Activated CD4-positive, CD25-positive, alpha-beta regulatory T cell treated with anti-CD3 and anti-CD28 coated beads, Interleukin-2, amount 50 U/mL, for 16 hours (primary cell): ENCODE data around the gene ADM2.
"Not testable (repeated sequence)": the region's sequence is repeated elsewhere in the genome, so short reads cannot be mapped to it uniquely, and the experiment has no call there.

Experiments
- DNase-seq: peaks from one replicate; pipeline ENCODE4 v3.0.0-alpha.2; 2020; ENCODE audit warnings: low read depth, low spot score

The ADM2 gene

DNA sequence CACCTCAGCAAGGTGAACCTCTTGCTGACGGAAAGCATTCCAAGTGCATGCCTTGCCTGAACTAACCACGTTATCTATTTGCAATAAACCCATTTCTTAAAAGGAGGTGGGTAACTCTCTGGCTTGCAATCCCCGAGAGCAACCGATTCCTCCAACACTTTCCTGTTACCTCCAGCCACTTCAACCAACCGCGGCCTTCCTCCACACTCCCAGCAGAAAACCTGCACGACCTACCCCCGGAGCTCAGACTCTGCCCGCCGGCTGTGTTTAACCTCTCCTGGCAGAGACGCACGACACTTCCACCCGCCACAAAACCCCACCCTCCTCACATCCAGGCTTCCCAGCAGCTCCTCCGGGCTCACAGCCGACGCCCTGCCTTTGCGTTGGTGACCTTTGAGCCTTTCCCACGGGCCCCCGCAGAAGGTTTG is 43.3 kb downstream of the ADM2 start:
- DNase-seq = no peak

DNA sequence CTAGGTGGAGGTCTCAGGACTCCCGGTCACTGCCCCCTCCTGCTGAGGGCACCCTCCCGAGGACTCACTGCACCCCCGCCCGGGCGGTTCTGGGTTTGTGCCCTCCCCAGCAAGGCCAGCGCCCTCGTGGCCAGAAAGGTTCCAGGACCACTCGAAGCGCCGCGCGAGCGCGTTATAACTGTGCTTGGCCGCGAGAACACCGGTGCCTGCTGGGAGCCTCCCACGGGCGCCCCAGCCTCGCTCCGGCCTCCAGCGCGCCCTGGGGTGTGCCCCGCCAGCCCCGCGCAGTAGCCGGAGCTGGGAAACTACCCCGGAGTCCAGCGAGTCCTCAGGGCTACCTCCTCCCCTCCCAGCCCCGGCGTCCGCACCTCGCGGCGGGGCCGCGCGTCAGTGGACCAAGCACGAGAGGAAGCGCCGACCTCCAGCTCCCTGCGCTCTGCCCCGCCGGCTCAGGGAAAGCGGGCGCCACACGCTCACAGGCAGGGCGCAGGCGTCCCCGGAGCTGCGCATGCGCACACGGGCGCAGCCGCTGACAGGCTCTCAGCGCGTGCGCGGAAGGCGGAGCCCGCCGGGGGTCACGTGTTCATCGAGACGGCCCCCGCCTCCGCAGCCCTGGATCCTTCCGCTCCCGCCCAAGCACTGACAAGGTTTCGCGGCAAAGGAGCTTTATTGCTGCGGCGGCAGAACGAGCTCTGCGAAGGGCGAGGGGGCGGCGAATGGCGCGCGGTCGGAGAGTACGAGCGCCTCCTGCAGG is 43.9 kb downstream of the ADM2 start, which contains the start of gene SCO2:
TSS of gene SCO2 (minus strand) at position 495 of the 754 bp plus-strand sequence. CDS start 1,187 bp downstream, outside the sequence.
- DNase-seq = peak; percentile 93

DNA sequence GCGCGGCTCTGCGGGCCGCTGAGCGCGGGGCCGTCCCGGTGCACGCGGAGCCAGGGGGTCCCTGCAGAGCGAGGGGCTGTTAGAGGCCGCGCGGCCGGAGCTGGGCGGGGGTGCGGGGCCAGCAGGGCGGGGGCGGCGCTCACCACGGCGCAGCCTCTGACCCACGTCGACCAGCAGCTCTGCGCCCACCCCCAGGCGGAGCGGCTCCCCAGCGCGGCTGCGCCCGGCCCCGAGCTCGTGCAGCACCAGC is 44.4 kb downstream of the ADM2 start:
- no peak for DNase-seq

DNA sequence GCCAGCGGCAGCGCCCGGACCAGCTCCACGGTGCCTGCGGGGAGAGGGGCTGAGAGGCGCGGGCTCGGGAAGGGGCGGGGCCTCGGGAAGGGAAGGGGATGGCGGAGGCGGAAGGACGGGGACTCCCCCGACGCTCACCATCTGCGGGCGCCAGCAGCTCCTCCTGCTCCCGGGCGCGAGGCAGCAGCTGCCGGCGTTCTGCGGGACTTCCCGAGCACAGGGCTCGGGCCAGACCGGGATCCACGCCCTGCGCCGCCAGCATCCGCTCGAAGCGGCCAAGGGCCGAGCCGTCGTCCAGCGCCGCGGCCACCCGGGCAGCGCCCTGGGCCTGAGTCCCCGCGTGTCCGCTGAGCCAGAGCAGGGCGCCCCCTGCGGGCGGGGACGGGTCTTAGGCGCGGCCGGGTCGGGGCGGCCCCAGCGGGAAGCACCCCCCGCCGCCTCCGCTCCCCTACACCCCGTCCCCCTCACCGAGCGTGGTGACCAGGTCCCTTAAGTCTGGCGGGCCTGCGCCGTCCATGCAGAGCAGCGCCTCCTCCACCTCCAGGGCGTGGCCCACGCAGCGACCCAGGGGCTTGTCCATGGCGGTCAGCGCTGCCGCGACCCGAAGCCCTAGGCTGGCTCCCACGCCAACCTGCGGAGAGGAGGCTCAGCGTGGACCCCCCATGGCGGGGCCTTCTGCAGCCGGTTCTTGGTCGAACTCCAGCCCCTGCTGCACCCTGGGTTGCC is 44.9 kb downstream of the ADM2 start:
- peak; percentile 56 for DNase-seq

DNA sequence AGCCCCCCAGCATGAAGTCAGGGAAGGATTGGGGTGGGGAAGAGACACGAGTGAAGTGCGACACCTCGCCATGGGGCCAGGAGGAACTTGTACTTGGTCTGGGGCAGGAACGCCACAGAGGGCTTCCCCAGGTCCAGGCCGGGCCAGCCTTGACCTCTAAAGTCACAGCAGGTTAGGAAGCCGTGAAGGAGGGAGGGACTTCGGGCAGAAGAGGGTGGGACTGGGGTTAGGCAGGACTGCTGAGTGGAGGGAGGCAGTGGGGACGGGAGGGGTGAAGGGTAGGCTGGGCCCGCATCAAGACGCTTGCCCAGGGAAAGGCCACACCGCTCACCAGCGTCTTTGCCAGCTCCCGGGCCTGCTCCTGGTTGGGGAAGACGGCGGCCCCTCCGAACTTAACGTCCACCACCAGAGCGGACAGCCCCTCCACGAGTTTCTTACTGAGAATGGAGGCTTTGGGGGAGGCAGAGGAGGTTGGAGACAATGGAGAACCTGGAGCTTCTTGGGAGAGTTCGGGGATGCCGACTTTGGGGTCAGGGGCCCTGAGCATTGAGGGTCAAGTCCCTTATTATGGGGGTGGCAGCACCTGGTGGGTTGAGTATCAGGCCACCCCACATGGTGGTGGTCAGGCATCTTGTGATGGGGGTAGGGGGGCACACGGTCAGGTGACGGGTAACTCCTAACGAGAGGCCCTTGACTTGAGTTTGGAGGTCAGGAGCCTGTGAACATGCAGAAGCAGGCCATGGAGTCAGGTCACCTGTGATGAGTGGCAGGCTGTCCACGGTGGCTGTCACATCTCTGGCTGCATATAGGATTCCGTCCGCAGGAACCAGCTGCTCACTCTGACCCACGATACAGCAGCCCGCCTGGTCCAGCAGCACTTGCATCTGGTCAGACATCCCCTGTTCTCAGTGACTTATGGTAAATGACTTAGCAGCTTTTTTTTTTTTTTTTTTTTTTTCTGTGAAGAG is 45.8 kb downstream of the ADM2 start:
- DNase-seq = no peak

DNA sequence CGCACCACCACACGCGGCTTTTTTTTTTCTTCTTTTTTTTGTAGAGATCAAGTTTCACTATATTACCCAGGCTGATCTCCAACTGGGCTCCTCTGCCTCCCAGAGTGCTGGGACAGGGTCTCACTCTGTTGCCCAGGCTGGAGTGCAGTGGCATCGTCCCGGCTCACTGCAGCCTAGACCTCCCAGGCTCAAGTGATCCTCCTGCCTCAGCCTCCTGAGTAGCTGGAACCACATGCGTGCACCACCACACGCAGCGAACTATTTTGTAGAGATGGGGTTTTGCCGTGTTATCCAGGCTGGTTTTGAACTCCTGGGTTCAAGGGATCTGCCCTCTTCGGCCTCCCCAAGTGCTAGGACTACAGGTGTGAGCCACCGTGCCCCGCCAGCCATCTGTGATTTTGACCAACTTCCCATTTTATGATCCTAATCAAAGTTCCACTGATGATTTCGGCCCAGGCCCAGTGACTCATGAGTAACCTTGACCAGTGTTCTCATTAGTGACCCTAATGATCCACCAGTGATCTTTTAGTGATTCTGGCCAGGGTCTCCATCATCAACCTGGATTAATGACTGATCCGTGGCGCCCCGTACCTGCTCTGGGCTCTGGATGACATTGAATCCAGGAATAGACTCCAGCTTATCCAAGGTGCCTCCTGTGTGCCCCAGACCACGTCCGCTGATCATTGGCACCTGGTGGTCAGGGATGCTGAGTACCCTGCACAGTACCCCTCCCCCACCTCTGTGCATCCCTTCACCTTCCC is 46.8 kb downstream of the ADM2 start:
- DNase-seq = no peak

DNA sequence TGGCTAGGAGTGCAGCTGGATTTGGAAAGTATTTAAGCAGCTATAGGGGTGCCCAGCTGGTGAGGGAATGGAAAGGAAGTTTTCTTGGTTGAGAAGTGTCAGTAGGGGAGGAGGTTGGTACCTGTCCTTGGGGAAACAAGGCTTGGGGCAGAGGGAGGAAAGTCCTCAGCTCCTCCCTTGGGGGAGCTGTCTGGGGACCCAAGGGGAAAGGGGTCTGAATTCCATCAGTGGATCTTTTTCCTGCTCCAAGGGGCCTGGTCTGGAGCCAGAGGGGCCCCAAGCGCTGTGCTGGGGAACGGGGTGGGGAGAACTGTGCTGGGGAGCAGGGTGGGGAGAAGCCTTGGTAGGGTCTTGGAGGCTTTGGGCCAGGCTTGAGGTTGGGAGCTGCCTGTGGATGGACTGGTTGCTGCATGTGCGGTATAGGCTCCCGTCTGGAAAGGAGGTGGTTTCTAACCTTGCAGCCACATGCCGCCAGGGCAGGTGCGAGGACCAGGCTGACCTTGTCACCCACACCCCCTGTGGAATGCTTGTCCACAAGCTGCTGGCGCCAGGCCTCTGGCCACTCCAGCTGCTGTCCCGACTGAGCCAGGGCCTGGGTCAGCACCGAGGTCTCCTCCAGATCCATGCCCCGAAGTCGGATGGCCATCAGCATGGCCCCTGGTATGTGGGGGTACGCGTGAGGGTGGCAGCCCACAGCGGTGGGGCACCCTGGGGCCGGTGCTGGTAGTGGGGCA is 47.5 kb downstream of the ADM2 start:
- no peak for DNase-seq

DNA sequence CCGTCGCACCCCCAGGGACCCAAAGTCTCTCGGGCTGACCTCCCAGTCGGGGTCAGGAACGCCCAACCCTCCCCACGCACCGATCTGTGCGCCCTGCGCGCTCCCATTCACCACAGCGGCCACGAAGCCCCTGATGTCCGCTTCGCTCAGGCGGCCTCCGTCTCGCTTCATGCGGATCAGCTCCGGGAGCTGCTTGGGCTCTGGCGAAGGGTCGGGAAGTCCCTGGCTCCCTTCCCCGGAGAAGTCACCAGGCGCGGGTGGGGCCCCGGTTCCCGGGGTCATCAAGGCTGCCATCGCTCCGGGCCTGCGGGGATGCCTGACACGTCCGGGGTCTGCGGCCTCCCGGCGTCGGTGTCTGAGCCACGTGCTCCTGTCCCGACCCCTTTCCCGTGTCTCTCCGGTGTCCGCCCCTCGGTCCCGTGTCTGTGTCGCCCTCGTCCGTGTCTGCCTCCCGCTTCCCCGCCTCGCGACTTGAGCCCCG is 48.1 kb downstream of the ADM2 start:
- DNase-seq = no peak

DNA sequence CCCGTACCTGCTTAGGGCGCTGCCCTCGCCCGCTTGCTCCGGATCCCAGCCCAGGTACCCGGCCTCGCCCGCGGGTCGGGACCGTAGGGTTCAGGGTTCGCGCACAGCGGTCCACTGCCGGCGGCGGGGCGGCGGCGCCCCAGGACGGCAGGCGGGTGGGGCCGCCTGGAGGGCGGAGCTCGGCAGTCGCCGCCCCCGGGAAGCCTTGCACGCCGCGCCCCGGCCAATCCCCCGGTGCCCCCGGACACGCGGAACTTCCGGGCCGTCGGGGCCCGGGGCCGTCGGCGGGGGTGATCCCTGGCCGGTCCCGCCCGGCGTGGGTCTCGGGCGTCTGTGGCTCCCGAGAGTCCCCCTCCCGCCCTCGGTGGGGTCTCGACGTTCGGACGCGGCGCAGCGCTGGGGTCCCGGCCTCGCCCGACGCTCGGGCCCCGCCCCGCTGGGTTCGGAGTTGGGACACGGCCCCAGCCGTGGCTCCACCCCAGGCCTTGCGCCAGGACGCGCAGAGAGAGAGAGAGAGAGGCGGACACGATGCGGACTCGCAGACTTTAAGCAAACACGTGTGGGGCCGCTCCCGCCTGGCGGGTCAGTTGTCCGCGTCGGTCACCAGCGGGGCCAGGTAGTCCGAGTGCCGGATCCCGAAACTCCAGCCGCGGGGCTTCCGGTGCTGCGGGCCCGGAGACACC is 48.7 kb downstream of the ADM2 start, which contains the start of gene TYMP:
TSS of gene TYMP (minus strand) at position 116 of the 683 bp plus-strand sequence. CDS start 303 bp downstream, outside the sequence.
- DNase-seq = no peak

DNA sequence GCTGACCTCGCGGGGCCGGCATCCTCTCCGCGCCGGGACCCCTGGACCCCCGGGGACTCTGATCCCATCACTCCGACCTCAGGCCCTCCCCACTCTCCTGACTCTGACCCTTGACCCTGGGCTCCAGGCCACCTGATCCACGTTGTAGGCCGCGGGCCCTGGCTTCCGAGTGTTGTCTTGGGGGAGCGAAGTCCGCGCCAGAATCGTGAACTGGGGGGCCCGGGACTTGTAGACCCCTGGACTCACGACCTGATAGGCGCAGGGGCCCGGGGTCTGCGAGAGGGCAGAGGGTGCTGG is 49.2 kb downstream of the ADM2 start:
- DNase-seq = no peak

DNA sequence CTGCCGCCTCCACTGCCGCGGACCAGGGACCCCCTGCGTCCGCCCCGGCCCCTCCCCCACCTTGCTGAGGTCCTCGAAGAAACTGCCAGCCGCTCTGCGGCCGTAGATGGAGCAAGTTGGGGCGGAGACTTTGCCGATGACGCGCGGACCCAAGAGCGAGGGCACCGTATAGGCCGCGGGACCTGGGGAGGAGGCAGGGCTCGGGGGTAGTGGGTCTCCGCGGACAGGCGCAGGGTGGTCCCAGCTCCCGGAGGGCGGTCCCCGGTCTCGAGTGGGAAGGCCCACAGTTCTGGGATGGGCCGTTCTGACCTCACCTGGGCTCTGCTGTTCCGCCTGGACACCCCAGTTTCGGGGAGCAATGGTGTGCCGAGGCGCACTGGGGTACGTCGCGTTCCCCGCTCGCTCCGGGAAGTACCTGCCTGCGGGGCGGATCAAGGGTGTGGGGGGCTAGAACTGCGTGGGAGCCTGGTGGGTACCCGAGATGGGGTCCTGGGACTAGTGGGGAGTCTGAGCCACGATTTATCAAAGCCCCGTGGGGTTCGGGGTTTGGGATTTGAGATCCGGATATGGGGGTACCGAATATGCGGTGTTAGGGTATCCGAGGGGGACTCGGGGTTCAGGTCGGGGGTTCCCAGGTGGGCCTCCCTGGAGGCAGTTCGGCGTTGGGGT is 49.7 kb downstream of the ADM2 start:
- DNase-seq = peak; percentile 66

DNA sequence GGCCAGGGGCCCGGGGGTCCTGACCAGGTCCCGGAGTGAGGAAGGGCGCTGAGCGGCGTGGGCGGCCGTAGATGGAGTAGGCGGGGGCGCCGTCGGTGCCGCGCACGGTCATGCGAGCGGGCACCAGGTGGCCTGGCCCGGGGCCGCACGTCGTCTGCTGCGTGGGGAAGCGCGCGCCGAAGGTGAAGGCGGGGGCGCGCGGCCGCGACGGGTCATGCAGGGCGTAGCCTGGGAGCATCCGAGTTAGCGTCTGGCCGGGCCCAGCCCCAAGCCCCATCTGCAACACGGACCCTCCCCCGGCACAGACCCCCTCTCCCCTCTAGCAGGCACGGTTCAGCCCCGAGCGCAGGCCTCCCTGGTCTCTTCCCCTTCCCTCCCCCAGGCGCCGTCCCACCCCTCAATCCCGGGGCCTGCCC is 50.2 kb downstream of the ADM2 start:
- no peak for DNase-seq

DNA sequence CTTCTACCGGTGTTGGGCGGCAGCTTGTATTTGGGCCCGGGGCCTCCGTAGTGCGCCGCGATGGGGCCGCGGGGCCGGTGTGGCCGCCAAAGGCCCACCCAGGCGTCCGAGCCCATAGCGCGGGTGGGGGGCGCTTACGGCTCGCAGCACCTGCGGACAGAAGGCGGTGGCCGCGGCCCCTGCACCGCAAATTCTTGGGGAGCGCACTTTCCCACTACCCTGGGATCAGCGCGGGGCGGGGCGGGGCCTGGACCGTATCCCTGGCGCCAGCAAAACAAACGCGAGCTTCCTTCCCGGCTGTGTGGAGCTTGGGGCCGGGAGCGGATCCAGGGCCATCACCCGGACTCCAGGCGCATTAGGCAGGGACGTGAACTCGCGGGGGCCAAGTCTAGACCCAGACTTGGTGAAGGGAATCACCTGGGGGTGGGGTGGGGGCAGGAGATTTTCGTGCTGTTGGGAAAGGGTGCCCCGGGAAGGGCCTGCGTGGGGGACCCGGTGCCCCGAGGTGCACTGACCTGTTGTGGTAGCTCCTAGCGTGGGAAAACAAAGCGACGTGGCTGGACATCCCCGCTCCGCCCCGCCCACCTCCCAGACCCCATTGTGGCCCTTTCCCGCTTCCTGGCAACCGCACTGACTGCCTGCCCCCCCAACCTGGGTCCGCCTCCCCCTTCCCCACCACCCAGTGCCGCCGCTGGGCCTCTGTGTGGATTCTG is 50.8 kb downstream of the ADM2 start:
- no peak for DNase-seq

DNA sequence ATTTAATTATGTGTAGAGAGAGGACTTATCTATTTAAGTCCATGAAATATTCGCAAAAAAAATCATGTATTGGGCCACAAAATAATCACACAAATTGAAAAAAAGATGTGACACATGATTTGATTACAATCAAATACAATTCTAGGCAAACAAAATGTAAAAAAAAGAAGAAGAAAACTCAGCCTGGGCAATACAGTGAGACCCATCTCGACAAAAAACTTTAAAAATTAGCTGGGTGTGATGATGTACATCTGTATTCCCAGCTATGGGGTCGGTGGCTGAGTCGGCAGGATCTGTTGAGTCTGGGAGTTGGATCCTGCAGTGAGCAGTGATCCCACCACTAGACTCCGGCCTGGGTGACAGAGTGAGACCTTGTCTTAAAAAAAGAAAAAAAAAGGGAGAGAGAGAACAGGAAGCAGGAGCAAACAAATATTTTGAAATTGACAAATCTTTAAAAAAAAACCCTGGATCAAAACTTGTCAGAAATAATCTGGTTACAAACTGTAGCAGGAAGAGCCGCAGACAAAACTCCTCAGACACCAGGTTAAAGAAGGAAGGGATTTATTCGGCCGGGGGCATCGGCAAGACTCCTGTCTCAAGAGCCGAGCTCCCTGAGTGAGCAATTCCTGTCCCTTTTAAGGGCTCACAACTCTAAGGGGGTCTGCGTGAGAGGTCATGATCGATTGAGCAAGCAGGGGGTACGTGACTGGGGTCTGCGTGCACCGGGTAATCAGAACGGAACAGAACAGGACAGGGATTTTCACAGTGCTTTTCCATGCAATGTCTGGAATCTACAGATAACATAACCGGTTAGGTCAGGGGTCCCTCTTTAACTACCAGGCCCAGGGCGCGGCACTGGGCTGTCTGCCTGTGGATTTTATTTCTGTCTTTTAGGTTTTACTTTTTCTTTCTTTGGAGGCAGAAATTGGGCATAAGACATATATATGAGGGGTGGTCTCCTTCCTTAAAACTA is 51.8 kb downstream of the ADM2 start:
- DNase-seq = no peak

DNA sequence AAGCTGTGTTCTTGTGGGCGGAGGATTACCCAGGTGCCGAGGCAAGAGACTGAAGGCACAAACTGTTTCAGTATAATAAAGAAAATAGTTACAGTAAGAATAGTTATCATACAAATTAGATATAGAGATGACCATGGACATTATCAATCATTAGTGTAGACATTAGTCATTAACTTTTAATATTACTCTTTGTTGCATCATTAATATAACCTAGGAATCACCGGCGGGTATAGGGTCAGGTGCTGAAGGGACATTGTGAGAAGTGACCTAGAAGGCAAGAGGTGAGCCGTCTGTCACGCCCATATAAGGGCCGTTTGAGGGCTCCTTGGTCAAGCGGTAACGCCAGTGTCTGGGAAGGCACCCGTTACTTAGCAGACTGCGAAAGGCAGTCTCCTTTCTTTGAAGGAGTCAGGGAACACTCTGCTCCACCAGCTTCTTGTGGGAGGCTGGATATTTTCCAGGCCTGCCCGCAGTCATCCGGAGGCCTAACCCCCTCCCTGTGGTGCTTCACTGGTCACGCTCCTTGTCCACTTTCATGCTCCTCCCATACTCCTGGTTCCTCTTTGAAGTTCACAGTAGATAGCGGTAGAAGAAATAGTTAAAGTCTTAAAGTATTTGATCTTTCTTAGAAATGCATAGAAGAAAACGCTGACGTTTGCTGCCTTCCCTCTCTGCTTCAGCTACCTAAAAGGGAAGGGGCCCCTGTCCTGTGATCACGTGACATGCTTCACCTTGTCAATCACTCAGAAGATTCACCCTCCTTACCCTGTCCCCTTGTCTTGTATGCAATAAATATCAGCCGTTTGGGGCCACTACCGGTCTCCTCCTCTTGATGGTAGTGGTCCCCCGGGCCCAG is 52.7 kb downstream of the ADM2 start:
- DNase-seq = not testable (repeated sequence)

DNA sequence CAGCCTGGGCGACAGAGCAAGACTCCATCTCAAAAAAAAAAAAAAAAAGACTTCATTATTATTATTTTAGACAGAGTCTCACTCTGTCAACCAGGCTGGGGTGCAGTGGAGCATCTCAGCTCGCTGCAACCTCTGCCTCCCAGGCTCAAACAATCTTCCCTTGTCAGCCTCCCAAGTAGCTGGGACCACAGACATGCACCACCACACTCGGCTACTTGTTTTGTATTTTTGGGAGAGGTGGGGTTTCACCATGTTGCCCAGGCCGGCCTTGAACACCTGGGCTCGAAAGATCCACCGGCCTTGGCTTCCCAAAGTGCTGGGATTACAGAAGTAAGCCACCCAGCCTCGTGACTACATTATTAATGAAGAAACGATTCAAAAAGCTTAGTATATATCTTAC is 53.8 kb downstream of the ADM2 start:
- no peak for DNase-seq
